Esophagus squamous epithelium (tissue), 4 donors: ENCODE measurements around the gene GRIK3.

Source experiments
- CTCF ChIP-seq, 6 experiments: fragments of 450-650 bp in 4 of 6; fragments of 200-600 bp in 2 of 6; sonication (generic) in 2 of 6; IDR thresholded peaks; one replicate each; pipeline ENCODE4 v1.5.1; 2016 to 2019; ENCODE audit warnings: antibody characterized with exemption in 6 of 6, mild to moderate bottlenecking in 4 of 6, moderate library complexity in 4 of 6
- POLR2A ChIP-seq, 4 donors: fragments of 450-650 bp; IDR thresholded peaks; one replicate each; pipeline ENCODE4 v1.6.1; 2017; ENCODE audit warnings: antibody characterized with exemption in 4 of 4, mild to moderate bottlenecking in 4 of 4, moderate library complexity in 3 of 4

GRCh38 chr1:36925251-36925650 is 109.1 kb downstream of the GRIK3 start:
- TF ChIP-seq CTCF (IDR thresholded peaks at IDR 0.05) (no peak), POLR2A (IDR thresholded peaks at IDR 0.05) (no peak)
